Thymus (tissue), 11 donors: ENCODE results near the gene TMPRSS4. TPM values are rescaled to one million over a fixed set of nuclear protein-coding genes. Genes with fewer than 3 reads are reported as not detected.

Experiments used
- DNase-seq, 9 donors: peaks; one replicate each; pipeline ENCODE4 v3.0.0-alpha.2; 2013; ENCODE audit warnings: low spot score in 9 of 9, low read depth in 6 of 9, missing footprints in 1 of 9
- H3K27ac ChIP-seq, 2 donors: one replicate each; pipeline ENCODE4 v1.5.1; 2013; ENCODE audit warnings: control low read depth in 1 of 2, low read depth in 1 of 2, low read length in 1 of 2, mild to moderate bottlenecking in 1 of 2, moderate library complexity in 1 of 2
- H3K27me3 ChIP-seq, 2 donors: one replicate each; pipeline ENCODE4 v1.5.1; 2013; ENCODE audit warnings: low read length in 1 of 2; ENCODE audit not compliant: control insufficient read depth in 2 of 2, insufficient read depth in 1 of 2
- H3K36me3 ChIP-seq, 2 donors: one replicate each; pipeline ENCODE4 v1.5.1; 2013; ENCODE audit warnings: low read length in 1 of 2, mild to moderate bottlenecking in 1 of 2, moderate library complexity in 1 of 2; ENCODE audit not compliant: control insufficient read depth in 2 of 2, insufficient read depth in 2 of 2
- H3K4me1 ChIP-seq, 2 donors: one replicate each; pipeline ENCODE4 v1.5.1; 2013; ENCODE audit warnings: low read length in 2 of 2; ENCODE audit not compliant: control insufficient read depth in 2 of 2, insufficient read depth in 2 of 2
- H3K4me3 ChIP-seq, 2 donors: one replicate each; pipeline ENCODE4 v1.5.1; 2013; ENCODE audit warnings: low read length in 2 of 2, control low read depth in 1 of 2, mild to moderate bottlenecking in 1 of 2
- H3K9me3 ChIP-seq, 2 donors: one replicate each; pipeline ENCODE4 v1.5.1; 2013; ENCODE audit warnings: low read length in 1 of 2, mild to moderate bottlenecking in 1 of 2; ENCODE audit not compliant: control insufficient read depth in 2 of 2, insufficient read depth in 1 of 2
- WGBS: extraction: QIAGEN DNeasy Blood & Tissue Kit; methylation state at CpG from one replicate; pipeline ENCODE4 v1.1.7; 2013; 5-methylcytosine and 5-hydroxymethylcytosine counted together
- polyA plus RNA-seq: library from polyadenylated mRNA; stranded (reverse); fragments of 200-250 nt; gene quantifications from one replicate; pipeline ENCODE4 v1.2.3, GENCODE V29; 2013
- total RNA-seq: library from RNA; stranded (reverse); fragments of 120-200 nt; gene quantifications from one replicate; pipeline ENCODE4 v1.2.4, GENCODE V29; 2013
- donor health status: healthy.

TMPRSS4 gene
- total and polyA plus RNA-seq, 2 donors = 2.5 to 7.4 TPM

DNA sequence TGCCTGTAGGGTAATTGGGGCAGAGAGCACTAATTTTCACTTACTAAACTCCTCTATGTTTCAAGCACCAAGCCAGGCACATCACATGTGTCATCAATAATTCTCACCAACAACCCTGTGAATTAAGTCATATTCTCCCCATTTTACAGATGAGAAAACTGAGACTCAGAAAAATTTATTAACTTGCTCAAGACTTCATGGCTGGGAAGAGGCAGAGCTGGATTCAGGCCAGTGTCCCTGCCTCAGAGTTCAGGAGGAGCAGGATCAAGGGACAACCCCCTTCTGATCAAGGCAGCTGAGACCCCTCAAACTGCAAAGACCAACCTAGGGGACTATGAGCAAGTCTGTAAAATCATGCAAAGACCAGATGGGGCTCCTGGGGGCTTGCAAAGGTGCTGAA, 7.8 kb downstream of the TMPRSS4 start:
- no peaks in the 10 kb centered on the region for H3K4me1 ChIP-seq
- H3K9me3 ChIP-seq = peaks cover 2 to 11% of the 10 kb centered on the region in 2 donors
- H3K4me3 ChIP-seq = no peak overlapping the region
- peaks cover 0 to 3% of the 10 kb centered on the region in 2 donors for H3K27me3 ChIP-seq
- no peak overlapping the region for H3K27ac ChIP-seq
- no peak for DNase-seq
- no peaks in the 10 kb centered on the region for H3K36me3 ChIP-seq

GRCh38 chr11:118086913-118087768, 10.3 kb downstream of the TMPRSS4 start, which contains the start of gene SMIM35:
Gene SMIM35, minus strand, starts transcription at chr11:118086963. Its CDS starts 206 bp downstream, at chr11:118086757.
- Histone ChIP-seq H3K9me3 (peaks cover 2 to 11% of the 10 kb centered on the region in 2 donors), H3K36me3 (no peaks in the 10 kb centered on the region), H3K4me3 (no peak within 1 kb of the TSS), H3K4me1 (no peaks in the 10 kb centered on the region), H3K27ac (no peak within 1 kb of the TSS), H3K27me3 (no peaks in the 10 kb centered on the region)
- WGBS = 90% methylated on average over 5 of the region's 5 CpGs
- no peak for DNase-seq

DNA sequence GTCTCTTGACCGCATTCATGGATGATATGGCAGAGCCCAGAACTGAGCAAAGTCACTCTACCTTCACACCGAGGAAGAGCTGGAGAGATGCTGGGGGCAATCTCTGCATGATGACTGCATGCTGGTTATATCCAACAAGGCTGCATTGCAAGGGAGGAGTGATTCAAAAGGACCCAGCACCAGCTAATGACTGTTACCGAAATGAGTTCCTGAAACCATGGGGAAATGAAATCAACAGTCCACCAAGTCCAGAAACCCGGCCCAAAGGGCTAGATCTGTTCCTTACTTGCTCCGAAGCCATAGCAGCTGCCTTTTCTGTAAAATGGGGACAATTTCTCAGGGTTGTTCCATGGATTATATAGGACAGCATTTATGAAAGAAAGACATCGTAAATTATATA, 11.1 kb downstream of the TMPRSS4 start:
- DNase-seq = no peak
- Histone ChIP-seq H3K4me3 (no peak overlapping the region), H3K36me3 (no peaks in the 10 kb centered on the region), H3K9me3 (peaks cover 2 to 11% of the 10 kb centered on the region in 2 donors), H3K27ac (no peak overlapping the region), H3K4me1 (no peaks in the 10 kb centered on the region), H3K27me3 (no peaks in the 10 kb centered on the region)
- WGBS = 94% methylated on average over 6 of the region's 6 CpGs

DNA sequence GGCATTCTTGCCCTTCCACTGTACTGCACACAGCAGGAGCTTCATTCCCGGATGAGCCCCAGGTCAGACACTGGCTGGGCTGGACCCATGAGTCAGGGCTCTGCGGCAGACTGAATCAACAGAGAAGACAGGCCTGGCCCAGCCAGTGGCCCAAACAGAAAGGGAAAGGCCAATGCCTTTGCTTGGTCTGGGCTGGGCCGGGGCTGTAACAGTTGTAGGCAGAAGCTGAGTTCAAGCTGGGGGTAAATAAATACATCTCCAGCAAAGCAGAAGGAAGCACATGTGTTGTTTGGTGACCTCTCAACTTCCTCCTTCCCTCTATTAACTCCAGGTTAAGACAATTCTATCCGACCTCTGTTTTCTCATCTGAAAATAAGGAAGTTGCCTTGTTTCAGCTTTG, 11.7 kb downstream of the TMPRSS4 start:
- Histone ChIP-seq H3K27me3 (no peaks in the 10 kb centered on the region), H3K36me3 (no peaks in the 10 kb centered on the region), H3K4me3 (no peak overlapping the region), H3K4me1 (no peaks in the 10 kb centered on the region), H3K27ac (no peak overlapping the region), H3K9me3 (peaks cover 2 to 11% of the 10 kb centered on the region in 2 donors)
- no peak for DNase-seq
- WGBS = 52% methylated on average over 4 of the region's 4 CpGs

GRCh38 chr11:118090545-118091162, 13.8 kb downstream of the TMPRSS4 start:
- 95% methylated on average over 7 of the region's 7 CpGs for WGBS
- Histone ChIP-seq H3K9me3 (peaks cover 2 to 11% of the 10 kb centered on the region in 2 donors), H3K4me1 (no peaks in the 10 kb centered on the region)

DNA sequence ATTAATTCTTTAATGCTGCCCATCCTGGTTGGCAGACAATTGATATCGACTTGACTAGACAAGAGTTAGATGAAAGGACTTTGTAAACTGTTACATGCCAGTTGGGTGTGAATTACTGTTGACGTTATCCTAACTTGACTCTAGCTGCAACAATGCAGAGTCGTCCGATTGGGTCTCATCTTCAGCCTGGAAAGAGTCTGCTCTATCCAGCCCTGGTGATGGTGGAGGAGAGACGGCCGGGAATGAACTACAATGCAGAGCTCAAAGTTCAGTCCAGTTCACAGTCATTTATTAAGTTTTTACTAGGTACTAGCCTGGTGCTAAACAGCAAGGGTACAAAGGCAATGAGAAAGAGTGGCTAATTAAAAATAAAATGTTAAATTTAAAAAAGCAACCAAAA, 14.8 kb downstream of the TMPRSS4 start:
- WGBS = 97% methylated on average over 6 of the region's 6 CpGs
- no peaks in the 10 kb centered on the region for H3K4me1 ChIP-seq

More at GRCh38 chr11:118090545-118091162, 13.8 kb downstream of the TMPRSS4 start:
- no peak overlapping the region for H3K27ac ChIP-seq
- H3K36me3 ChIP-seq = no peaks in the 10 kb centered on the region
- H3K4me3 ChIP-seq = no peak overlapping the region
- no peak for DNase-seq
- H3K27me3 ChIP-seq = no peaks in the 10 kb centered on the region

DNA sequence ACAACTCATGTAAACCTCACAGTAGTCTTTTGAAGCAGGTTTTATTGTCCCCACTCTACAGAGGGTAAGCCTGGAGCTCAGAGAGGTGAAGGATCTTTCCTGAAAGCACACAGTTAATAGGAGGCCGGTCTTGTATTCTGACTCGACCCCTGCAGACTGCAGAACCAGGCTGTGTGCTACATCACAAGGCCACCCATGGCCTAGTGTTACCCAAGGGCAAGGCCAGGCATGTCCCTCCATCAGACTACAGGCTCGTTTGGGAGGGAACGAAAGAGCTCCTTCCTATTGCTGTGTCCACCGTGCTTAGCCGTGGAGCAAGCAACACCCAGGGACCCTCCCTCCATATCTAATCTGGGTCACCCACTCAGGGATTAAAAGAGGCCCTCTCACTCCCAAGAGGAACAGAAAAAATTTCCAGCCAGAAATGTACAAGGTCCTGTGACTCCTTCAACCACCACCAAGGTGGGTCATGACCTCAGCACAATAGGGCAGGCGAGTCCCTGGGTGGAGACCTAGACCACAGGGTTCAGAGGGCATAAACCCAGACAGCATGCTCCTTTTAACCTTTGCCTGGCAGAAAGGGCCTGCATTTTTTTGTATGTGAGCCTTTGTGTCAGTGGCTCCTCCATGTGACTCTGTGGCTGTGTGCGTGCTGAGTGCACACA, 16.2 kb downstream of the TMPRSS4 start:
- WGBS = 93% methylated on average over 8 of the region's 8 CpGs
- DNase-seq = no peak

More for the DNA sequence above, 14.8 kb downstream of the TMPRSS4 start:
- no peaks in the 10 kb centered on the region for H3K36me3 ChIP-seq
- H3K27me3 ChIP-seq = no peaks in the 10 kb centered on the region
- no peak overlapping the region for H3K27ac ChIP-seq
- no peak for DNase-seq
- no peak overlapping the region for H3K4me3 ChIP-seq
- peaks cover 2 to 7% of the 10 kb centered on the region in 2 donors for H3K9me3 ChIP-seq

GRCh38 chr11:118095493-118095892, 18.6 kb downstream of the TMPRSS4 start:
- Histone ChIP-seq H3K27ac (no peak overlapping the region), H3K4me1 (no peaks in the 10 kb centered on the region), H3K27me3 (no peaks in the 10 kb centered on the region), H3K9me3 (no peaks in the 10 kb centered on the region), H3K4me3 (no peak overlapping the region), H3K36me3 (no peaks in the 10 kb centered on the region)
- WGBS = 76% methylated on average over 4 of the region's 4 CpGs
- no peak for DNase-seq

More for the DNA sequence above, 16.2 kb downstream of the TMPRSS4 start:
- Histone ChIP-seq H3K36me3 (no peaks in the 10 kb centered on the region), H3K27ac (no peak overlapping the region), H3K4me1 (no peaks in the 10 kb centered on the region), H3K4me3 (no peak overlapping the region), H3K27me3 (no peaks in the 10 kb centered on the region), H3K9me3 (no peaks in the 10 kb centered on the region)

- Histone ChIP-seq H3K27me3 (no peaks in the 10 kb centered on the region), H3K4me1 (no peaks in the 10 kb centered on the region), H3K36me3 (no peaks in the 10 kb centered on the region), H3K4me3 (no peak overlapping the region), H3K27ac (no peak overlapping the region), H3K9me3 (no peaks in the 10 kb centered on the region)
- DNase-seq = no peak
- 99% methylated on average over 1 of the region's 1 CpG for WGBS
Measured at GRCh38 chr11:118095967-118096367, 19.1 kb downstream of the TMPRSS4 start.
